Cerebellar cortex (tissue), 1 donor: ENCODE data around the gene FBLN1.
"Not testable (repeated sequence)": the region's sequence is repeated elsewhere in the genome, so short reads cannot be mapped to it uniquely, and the experiment has no call there.

Experiments
- DNase-seq: peaks from one replicate; pipeline ENCODE4 v3.0.0-alpha.2; 2015; ENCODE audit warnings: low spot score

The FBLN1 gene

GRCh38 chr22:45528046-45528445 lies 25.4 kb downstream of the FBLN1 start:
- DNase-seq: no peak

- no peak for DNase-seq
Measured at GRCh38 chr22:45529105-45529504, 26.4 kb downstream of the FBLN1 start.

GRCh38 chr22:45529971-45530575 lies 27.4 kb downstream of the FBLN1 start:
- DNase-seq: no peak

- no peak for DNase-seq
Measured at GRCh38 chr22:45531441-45532234, 29.0 kb downstream of the FBLN1 start.

GRCh38 chr22:45532235-45532631 lies 29.6 kb downstream of the FBLN1 start:
- no peak for DNase-seq

GRCh38 chr22:45533703-45534102 lies 31.0 kb downstream of the FBLN1 start:
- DNase-seq: no peak

- peak; percentile 74 for DNase-seq
Measured at GRCh38 chr22:45534339-45535192, 31.9 kb downstream of the FBLN1 start.

GRCh38 chr22:45535290-45535689 lies 32.6 kb downstream of the FBLN1 start:
- DNase-seq: no peak

GRCh38 chr22:45535835-45536234 lies 33.2 kb downstream of the FBLN1 start:
- DNase-seq: not testable (repeated sequence)

- DNase-seq: peak; percentile 79
Measured at GRCh38 chr22:45537734-45538181, 35.1 kb downstream of the FBLN1 start.

- DNase-seq: no peak
Measured at GRCh38 chr22:45538281-45538680, 35.6 kb downstream of the FBLN1 start.

- no peak for DNase-seq
Measured at GRCh38 chr22:45540122-45540521, 37.4 kb downstream of the FBLN1 start.

GRCh38 chr22:45541382-45541979 lies 38.8 kb downstream of the FBLN1 start:
- no peak for DNase-seq

- DNase-seq: no peak
Measured at GRCh38 chr22:45542001-45542520, 39.4 kb downstream of the FBLN1 start.

- DNase-seq: not testable (repeated sequence)
Measured at GRCh38 chr22:45542736-45543135, 40.1 kb downstream of the FBLN1 start.

GRCh38 chr22:45543243-45543642 lies 40.6 kb downstream of the FBLN1 start:
- no peak for DNase-seq

- DNase-seq: no peak
Measured at GRCh38 chr22:45544588-45545170, 42.0 kb downstream of the FBLN1 start.

GRCh38 chr22:45546333-45547015 lies 43.8 kb downstream of the FBLN1 start:
- no peak for DNase-seq

- no peak for DNase-seq
Measured at GRCh38 chr22:45547016-45547345, 44.3 kb downstream of the FBLN1 start.

- DNase-seq: no peak
Measured at GRCh38 chr22:45547731-45548130, 45.0 kb downstream of the FBLN1 start.

- no peak for DNase-seq
Measured at GRCh38 chr22:45548247-45548840, 45.7 kb downstream of the FBLN1 start.
